ENCODE results near the gene ARL8A. TPM values are rescaled to one million over a fixed set of nuclear protein-coding genes. Genes with fewer than 3 reads are reported as not detected.

ARL8A gene
- total RNA-seq, 1 donor from 2014 or later, result 30.3 TPM

DNA sequence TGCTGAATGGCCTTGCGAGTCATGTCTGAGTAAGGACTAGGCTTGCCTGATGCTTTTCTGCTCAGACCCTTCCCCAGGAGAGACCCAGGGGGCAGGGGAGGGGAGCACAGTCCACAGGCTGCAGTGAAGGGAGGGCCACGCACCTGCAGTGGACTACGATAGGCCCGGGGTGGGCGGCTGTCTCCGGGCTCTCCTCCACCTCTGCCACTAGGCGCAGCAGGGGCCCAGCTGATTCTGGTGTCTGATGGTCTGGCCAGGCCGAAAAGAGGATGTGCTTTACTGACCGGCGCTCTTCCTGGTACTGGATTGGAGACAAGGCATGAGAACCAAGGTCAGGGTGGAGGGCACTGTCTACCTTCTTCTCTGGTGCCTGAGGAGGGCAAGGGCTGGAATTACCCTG, 7.9 kb upstream of the ARL8A start:
- DNase-seq (ENCODE audit: low read depth) (no peak), FAIRE-seq (no peak)
- H3K36me3 ChIP-seq (ENCODE audit: control insufficient read depth, insufficient read depth, low read length), result no peaks in the 10 kb centered on the region
- no peak for TF ChIP-seq CTCF (IDR thresholded peaks at IDR 0.05; ENCODE audit: insufficient read depth, low read length, severe bottlenecking)
- H3K27me3 ChIP-seq (ENCODE audit: control insufficient read depth, insufficient read depth, low read length), result no peaks in the 10 kb centered on the region
- H3K4me3 ChIP-seq (ENCODE audit: low read depth, low read length), result no peak overlapping the region

GRCh38 chr1:202151045-202151444, 6.5 kb upstream of the ARL8A start:
- Histone ChIP-seq H3K36me3 (ENCODE audit: control insufficient read depth, insufficient read depth, low read length) (no peaks in the 10 kb centered on the region), H3K27me3 (ENCODE audit: control insufficient read depth, insufficient read depth, low read length) (no peaks in the 10 kb centered on the region), H3K4me3 (ENCODE audit: low read depth, low read length) (no peak overlapping the region)
- DNase-seq (ENCODE audit: low read depth) (no peak), FAIRE-seq (no peak)
- TF ChIP-seq CTCF (IDR thresholded peaks at IDR 0.05; ENCODE audit: insufficient read depth, low read length, severe bottlenecking), result no peak

DNA sequence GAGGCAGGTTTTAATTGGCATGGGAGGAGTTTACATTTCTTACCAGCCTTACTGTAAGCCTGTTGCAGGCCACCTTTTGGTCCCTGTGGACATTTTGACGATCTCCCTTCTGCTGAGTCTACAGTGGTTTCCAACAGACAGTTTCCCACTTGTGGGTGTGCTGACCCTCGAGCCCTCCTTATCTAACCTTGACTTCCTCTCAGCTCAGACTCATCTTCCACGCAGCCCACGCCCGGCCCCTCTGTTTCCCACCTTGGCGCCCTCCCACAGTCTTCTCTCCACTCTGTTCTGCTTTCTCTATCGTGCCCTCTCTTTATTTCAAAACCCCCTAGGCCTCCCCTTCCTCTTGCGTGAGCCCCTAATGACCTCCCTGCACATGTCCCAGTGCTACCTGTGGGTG, 6.1 kb upstream of the ARL8A start:
- Histone ChIP-seq H3K36me3 (ENCODE audit: control insufficient read depth, insufficient read depth, low read length) (no peaks in the 10 kb centered on the region), H3K4me3 (ENCODE audit: low read depth, low read length) (no peak overlapping the region), H3K27me3 (ENCODE audit: control insufficient read depth, insufficient read depth, low read length) (no peaks in the 10 kb centered on the region)
- no peak for FAIRE-seq
- no peak for TF ChIP-seq CTCF (IDR thresholded peaks at IDR 0.05; ENCODE audit: insufficient read depth, low read length, severe bottlenecking)
- DNase-seq (ENCODE audit: low read depth), result no peak

DNA sequence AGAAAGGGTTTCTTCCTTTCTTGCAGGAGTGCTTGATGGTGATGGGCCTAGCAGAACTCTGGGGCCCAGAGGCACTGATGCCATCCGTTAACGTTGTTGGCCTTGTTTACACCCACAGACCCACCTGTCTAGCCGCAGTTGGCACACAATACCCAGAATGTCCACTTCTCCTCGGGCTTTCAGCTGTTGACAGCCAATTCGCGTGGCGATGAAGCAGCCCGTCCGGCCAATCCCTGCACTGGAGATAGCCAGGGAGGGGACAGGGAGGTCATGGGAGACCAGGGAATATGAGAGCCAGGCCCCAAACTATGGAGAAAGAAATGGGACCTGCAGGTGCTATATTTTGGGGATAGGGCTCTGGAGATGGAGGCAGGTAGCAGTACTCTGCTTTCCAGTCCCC, 5.7 kb upstream of the ARL8A start:
- no peak for FAIRE-seq
- no peak for DNase-seq (ENCODE audit: low read depth)
- Histone ChIP-seq H3K4me3 (ENCODE audit: low read depth, low read length) (no peak overlapping the region), H3K36me3 (ENCODE audit: control insufficient read depth, insufficient read depth, low read length) (no peaks in the 10 kb centered on the region), H3K27me3 (ENCODE audit: control insufficient read depth, insufficient read depth, low read length) (no peaks in the 10 kb centered on the region)
- TF ChIP-seq CTCF (IDR thresholded peaks at IDR 0.05; ENCODE audit: insufficient read depth, low read length, severe bottlenecking), result no peak

DNA sequence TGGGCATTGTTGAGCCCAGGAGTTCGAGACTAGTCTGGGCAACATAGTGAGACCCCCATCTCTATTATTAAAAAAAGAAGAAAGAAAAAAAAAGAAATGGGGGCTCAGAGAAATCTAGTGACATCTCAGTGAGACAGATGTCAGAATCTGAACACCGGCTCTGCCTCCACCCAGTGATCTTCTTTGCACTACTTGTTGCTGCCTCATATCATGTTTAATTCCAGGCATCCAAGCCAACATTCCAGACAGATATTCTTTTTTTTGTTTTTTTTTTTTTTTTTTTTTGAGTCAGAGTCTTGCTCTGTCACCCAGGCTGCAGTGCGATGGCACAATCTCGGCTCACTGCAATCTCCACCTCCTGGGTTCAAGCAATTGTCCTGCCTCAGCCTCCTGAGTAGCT, 5.0 kb upstream of the ARL8A start:
- no peak for TF ChIP-seq CTCF (IDR thresholded peaks at IDR 0.05; ENCODE audit: insufficient read depth, low read length, severe bottlenecking)
- no peak for DNase-seq (ENCODE audit: low read depth)
- no peaks in the 10 kb centered on the region for H3K36me3 ChIP-seq (ENCODE audit: control insufficient read depth, insufficient read depth, low read length)
- FAIRE-seq, result no peak
- no peaks in the 10 kb centered on the region for H3K27me3 ChIP-seq (ENCODE audit: control insufficient read depth, insufficient read depth, low read length)
- no peak overlapping the region for H3K4me3 ChIP-seq (ENCODE audit: low read depth, low read length)

DNA sequence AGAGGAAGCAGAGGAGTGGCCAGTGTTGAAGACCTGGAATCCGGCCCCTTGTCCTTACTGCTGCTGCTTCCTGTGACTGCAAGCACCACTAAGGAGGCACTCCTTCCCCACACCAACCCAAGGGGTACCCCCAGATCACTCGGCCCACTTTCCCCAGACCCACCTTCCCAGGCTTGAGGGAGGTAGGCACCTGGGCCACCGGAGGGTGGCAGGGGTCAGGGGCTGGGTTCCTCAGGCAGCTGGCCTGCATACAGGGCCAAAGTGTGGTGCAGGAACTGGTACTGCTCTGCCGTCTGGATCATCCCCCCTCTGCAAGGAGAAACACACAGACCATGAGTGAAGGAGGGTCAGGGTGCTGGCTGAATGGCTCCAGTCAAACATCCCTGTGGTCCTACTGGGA, 3.9 kb upstream of the ARL8A start:
- Histone ChIP-seq H3K36me3 (ENCODE audit: control insufficient read depth, insufficient read depth, low read length) (no peaks in the 10 kb centered on the region), H3K27me3 (ENCODE audit: control insufficient read depth, insufficient read depth, low read length) (no peaks in the 10 kb centered on the region), H3K4me3 (ENCODE audit: low read depth, low read length) (no peak overlapping the region)
- FAIRE-seq, result no peak
- TF ChIP-seq CTCF (IDR thresholded peaks at IDR 0.05; ENCODE audit: insufficient read depth, low read length, severe bottlenecking), result no peak
- no peak for DNase-seq (ENCODE audit: low read depth)

Data from bronchial epithelial cell (primary cell).